H9 (cell line): ENCODE measurements around the gene TNRC18. TPM values are rescaled to one million over a fixed set of nuclear protein-coding genes. Genes with fewer than 3 reads are reported as not detected.

ENCODE experiments used
- DNase-seq: peaks from one replicate; pipeline ENCODE4 v3.0.0-alpha.2; 2017
- H2AFZ ChIP-seq: one replicate; pipeline ENCODE4 v1.6.1; 2013; ENCODE audit warnings: mild to moderate bottlenecking, low read length, control low read depth, moderate library complexity
- H2AK5ac ChIP-seq: 2 replicates; pipeline ENCODE4 v1.6.1; 2013; ENCODE audit warnings: low read length, control low read depth, mixed read lengths; ENCODE audit not compliant: insufficient read length
- H2BK120ac ChIP-seq: one replicate; pipeline ENCODE4 v1.6.1; 2013; ENCODE audit warnings: low read depth, mild to moderate bottlenecking, low read length, control low read depth, inconsistent platforms; ENCODE audit not compliant: poor library complexity, severe bottlenecking
- H2BK12ac ChIP-seq: 2 replicates; pipeline ENCODE4 v1.6.1; 2013; ENCODE audit warnings: low read length, control low read depth, mixed read lengths, low read depth; ENCODE audit not compliant: insufficient read length
- H2BK15ac ChIP-seq: 2 replicates; pipeline ENCODE4 v1.6.1; 2013; ENCODE audit warnings: low read depth, low read length, control low read depth
- H2BK20ac ChIP-seq: one replicate; pipeline ENCODE4 v1.6.1; 2013; ENCODE audit warnings: low read depth, mild to moderate bottlenecking, low read length, control low read depth, inconsistent platforms; ENCODE audit not compliant: poor library complexity, severe bottlenecking
- H2BK5ac ChIP-seq: 2 replicates; pipeline ENCODE4 v1.6.1; 2013; ENCODE audit warnings: low read length, control low read depth, mixed read lengths; ENCODE audit not compliant: insufficient read length
- H3K14ac ChIP-seq: 2 replicates; pipeline ENCODE4 v1.6.1; 2013; ENCODE audit warnings: low read length, control low read depth; ENCODE audit not compliant: insufficient read depth
- H3K18ac ChIP-seq: 2 replicates; pipeline ENCODE4 v1.6.1; 2013; ENCODE audit warnings: low read depth, mild to moderate bottlenecking, mixed read lengths, low read length, control low read depth; ENCODE audit not compliant: insufficient read length
- H3K23ac ChIP-seq: 2 replicates; pipeline ENCODE4 v1.6.1; 2013; ENCODE audit warnings: low read length, control low read depth, mixed read lengths, low read depth; ENCODE audit not compliant: insufficient read length
- H3K23me2 ChIP-seq: 2 replicates; pipeline ENCODE4 v1.6.1; 2013; ENCODE audit warnings: low read depth, mild to moderate bottlenecking, mixed read lengths, low read length, control low read depth; ENCODE audit not compliant: insufficient read length, poor library complexity, severe bottlenecking
- H3K27ac ChIP-seq: 2 replicates; pipeline ENCODE4 v1.5.1; 2013; ENCODE audit warnings: low read length, control low read depth, mixed read lengths, low read depth; ENCODE audit not compliant: insufficient read length
- H3K27me3 ChIP-seq: 2 replicates; pipeline ENCODE4 v1.6.1; 2013; ENCODE audit warnings: low read length, control low read depth, inconsistent platforms; ENCODE audit not compliant: insufficient read depth
- H3K4ac ChIP-seq: 2 replicates; pipeline ENCODE4 v1.6.1; 2013; ENCODE audit warnings: low read depth, mild to moderate bottlenecking, control low read depth, inconsistent platforms, low read length, moderate library complexity
- H3K4me1 ChIP-seq: 2 replicates; pipeline ENCODE4 v1.6.1; 2013; ENCODE audit warnings: low read length, control low read depth, inconsistent platforms; ENCODE audit not compliant: insufficient read depth
- H3K4me2 ChIP-seq: 2 replicates; pipeline ENCODE4 v1.6.1; 2013; ENCODE audit warnings: low read length, control low read depth, mixed read lengths; ENCODE audit not compliant: insufficient read length, insufficient read depth
- H3K56ac ChIP-seq: 2 replicates; pipeline ENCODE4 v1.6.1; 2013; ENCODE audit warnings: low read depth, mild to moderate bottlenecking, mixed read lengths, low read length, control low read depth; ENCODE audit not compliant: insufficient read length
- H3K79me1 ChIP-seq: 2 replicates; pipeline ENCODE4 v1.6.1; 2013; ENCODE audit warnings: low read depth, mild to moderate bottlenecking, moderate library complexity, low read length, control low read depth, inconsistent platforms; ENCODE audit not compliant: insufficient read depth, poor library complexity, severe bottlenecking
- H3K79me2 ChIP-seq: 2 replicates; pipeline ENCODE4 v1.6.1; 2013; ENCODE audit warnings: low read length, control low read depth, inconsistent platforms; ENCODE audit not compliant: insufficient read depth
- H3K9ac ChIP-seq: 2 replicates; pipeline ENCODE4 v1.6.1; 2013; ENCODE audit warnings: low read length, control low read depth, mixed read lengths; ENCODE audit not compliant: insufficient read length; ENCODE audit errors: extremely low read depth
- H3K9me3 ChIP-seq: one replicate; pipeline ENCODE4 v1.6.1; 2013; ENCODE audit warnings: low read depth, low read length, inconsistent platforms; ENCODE audit not compliant: control insufficient read depth
- H3T11ph ChIP-seq: one replicate; pipeline ENCODE4 v1.6.1; 2013; ENCODE audit warnings: mild to moderate bottlenecking, low read length, control low read depth, inconsistent platforms
- H4K20me1 ChIP-seq: one replicate; pipeline ENCODE4 v1.6.1; 2013; ENCODE audit not compliant: control insufficient read depth, insufficient read length, insufficient read depth
- H4K5ac ChIP-seq: 2 replicates; pipeline ENCODE4 v1.6.1; 2013; ENCODE audit warnings: low read depth, mild to moderate bottlenecking, mixed read lengths, low read length, control low read depth; ENCODE audit not compliant: insufficient read length
- H4K8ac ChIP-seq: replicated peaks from 2 replicates; pipeline ENCODE4 v1.6.1; 2013; ENCODE audit warnings: low read length, control low read depth, mixed read lengths, low read depth; ENCODE audit not compliant: insufficient read length
- H4K91ac ChIP-seq: 2 replicates; pipeline ENCODE4 v1.6.1; 2013; ENCODE audit warnings: low read depth, mild to moderate bottlenecking, moderate library complexity, mixed read lengths, low read length, control low read depth; ENCODE audit not compliant: insufficient read length
- H3K27ac Mint-ChIP-seq, 3 experiments: 2 replicates in 2 of 3; 3 replicates in 1 of 3; pipeline ENCODE4 v1.8.0; 2020 to 2021; ENCODE audit warnings: mixed read lengths in 3 of 3, mild to moderate bottlenecking in 1 of 3, moderate library complexity in 1 of 3
- H3K27me3 Mint-ChIP-seq: 2 replicates; pipeline ENCODE4 v1.8.0; 2021; ENCODE audit warnings: low read depth, mild to moderate bottlenecking, moderate library complexity, mixed read lengths
- H3K36me3 Mint-ChIP-seq, 3 experiments: 2 replicates in 2 of 3; 3 replicates in 1 of 3; pipeline ENCODE4 v1.8.0; 2020 to 2021; ENCODE audit warnings: low read depth in 3 of 3, mixed read lengths in 3 of 3; ENCODE audit not compliant: insufficient read depth in 1 of 3
- H3K4me1 Mint-ChIP-seq, 2 experiments: 2 replicates each; pipeline ENCODE4 v1.8.0; 2020; ENCODE audit warnings: mixed read lengths in 2 of 2
- H3K4me3 Mint-ChIP-seq, 2 experiments: 2 replicates in 1 of 2; 3 replicates in 1 of 2; pipeline ENCODE4 v1.8.0; 2020 to 2021; ENCODE audit warnings: mild to moderate bottlenecking in 2 of 2, mixed read lengths in 2 of 2, moderate library complexity in 1 of 2
- H3K9me3 Mint-ChIP-seq, 2 experiments: 2 replicates in 1 of 2; 3 replicates in 1 of 2; pipeline ENCODE4 v1.8.0; 2020; ENCODE audit warnings: mild to moderate bottlenecking in 2 of 2, mixed read lengths in 2 of 2, moderate library complexity in 1 of 2
- WGBS: extraction: QIAGEN DNeasy Blood & Tissue Kit; methylation state at CpG from one replicate; pipeline ENCODE4 v1.1.7; 2013; ENCODE audit warnings: missing lambda C conversion rate, low lambda C conversion rate, mixed read lengths; ENCODE audit not compliant: insufficient read length; ENCODE audit errors: extremely low coverage; 5-methylcytosine and 5-hydroxymethylcytosine counted together
- total RNA-seq: library from RNA; stranded (reverse); gene quantifications from 2 replicates; pipeline ENCODE4 v1.2.1, GENCODE V29; 2021
- TF ChIP-seq, protein P1 (sequence below): fragments of 200-600 bp; sonication (generic); conservative IDR thresholded peaks from 3 replicates; pipeline ENCODE4 v1.8.0; 2021; ENCODE audit warnings: antibody characterized with exemption, mild to moderate bottlenecking

TNRC18 gene
- total RNA-seq, 1 experiment from 2014 or later = 21.2 TPM

DNA sequence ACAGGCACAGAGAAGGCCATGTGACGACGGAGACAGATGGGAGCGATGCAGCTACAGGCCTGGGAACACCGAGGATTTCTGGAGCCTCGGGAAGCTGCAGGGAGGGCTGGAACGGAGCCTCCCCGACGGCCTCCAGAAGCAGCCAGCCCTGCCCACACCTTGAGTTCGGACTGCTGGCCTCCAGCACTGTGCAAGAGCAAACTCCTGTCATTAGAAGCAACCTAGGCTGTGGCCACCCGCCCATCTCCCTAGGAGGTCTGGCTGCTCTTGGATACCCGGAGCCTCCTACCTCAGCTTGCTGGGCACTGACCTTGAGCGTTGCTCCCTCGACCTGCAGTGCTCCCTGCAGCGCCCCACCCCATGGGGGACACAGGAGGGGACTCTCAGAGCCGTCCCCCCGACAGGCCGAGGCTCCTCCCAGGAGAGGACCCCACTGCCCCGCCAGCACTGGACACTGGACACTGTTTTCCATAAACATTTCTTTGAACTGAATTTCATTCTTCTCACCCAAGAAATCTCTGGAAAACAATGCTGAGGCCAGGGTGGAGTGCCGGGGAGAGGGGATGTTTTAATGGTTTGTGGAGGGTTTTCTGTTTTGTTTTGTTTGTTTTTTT is 22.5 kb upstream of the TNRC18 start:
- Mint-ChIP-seq H3K9me3 (no peaks in the 10 kb centered on the region), H3K27ac (no peak overlapping the region), H3K27me3 (peaks cover 18% of the 10 kb centered on the region), H3K4me1 (peaks cover 8 to 16% of the 10 kb centered on the region in 2 experiments), H3K4me3 (no peak overlapping the region; a peak in 1 of 5 replicates), H3K36me3 (no peaks in the 10 kb centered on the region)
- no peaks in the 10 kb centered on the region for H4K20me1 ChIP-seq
- H4K5ac ChIP-seq = no peak overlapping the region
- no peaks in the 10 kb centered on the region for H3K23me2 ChIP-seq
- H3K23ac ChIP-seq = no peak overlapping the region
- no peaks in the 10 kb centered on the region for H3K4me1 ChIP-seq
- no peak overlapping the region for H2BK120ac ChIP-seq
- H3K9ac ChIP-seq = no peak overlapping the region
- H3K14ac ChIP-seq = no peak overlapping the region; the same call in 1 of the 2 replicates
- H2BK12ac ChIP-seq = no peak overlapping the region
- H3K27ac ChIP-seq = no peak overlapping the region
- no peaks in the 10 kb centered on the region for H3K79me1 ChIP-seq
- no CpG with 5 or more reads among the region's 19 CpGs for WGBS
- no peaks in the 10 kb centered on the region for H3K27me3 ChIP-seq
- H3K4me2 ChIP-seq = no peak overlapping the region
- TF ChIP-seq, protein P1, sequence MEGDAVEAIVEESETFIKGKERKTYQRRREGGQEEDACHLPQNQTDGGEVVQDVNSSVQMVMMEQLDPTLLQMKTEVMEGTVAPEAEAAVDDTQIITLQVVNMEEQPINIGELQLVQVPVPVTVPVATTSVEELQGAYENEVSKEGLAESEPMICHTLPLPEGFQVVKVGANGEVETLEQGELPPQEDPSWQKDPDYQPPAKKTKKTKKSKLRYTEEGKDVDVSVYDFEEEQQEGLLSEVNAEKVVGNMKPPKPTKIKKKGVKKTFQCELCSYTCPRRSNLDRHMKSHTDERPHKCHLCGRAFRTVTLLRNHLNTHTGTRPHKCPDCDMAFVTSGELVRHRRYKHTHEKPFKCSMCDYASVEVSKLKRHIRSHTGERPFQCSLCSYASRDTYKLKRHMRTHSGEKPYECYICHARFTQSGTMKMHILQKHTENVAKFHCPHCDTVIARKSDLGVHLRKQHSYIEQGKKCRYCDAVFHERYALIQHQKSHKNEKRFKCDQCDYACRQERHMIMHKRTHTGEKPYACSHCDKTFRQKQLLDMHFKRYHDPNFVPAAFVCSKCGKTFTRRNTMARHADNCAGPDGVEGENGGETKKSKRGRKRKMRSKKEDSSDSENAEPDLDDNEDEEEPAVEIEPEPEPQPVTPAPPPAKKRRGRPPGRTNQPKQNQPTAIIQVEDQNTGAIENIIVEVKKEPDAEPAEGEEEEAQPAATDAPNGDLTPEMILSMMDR = no peak
- H3K18ac ChIP-seq = no peak overlapping the region
- no peak overlapping the region for H3K4ac ChIP-seq
- no peak overlapping the region for H2BK15ac ChIP-seq
- no peak overlapping the region for H4K91ac ChIP-seq
- H2BK20ac ChIP-seq = no peak overlapping the region
- H3K56ac ChIP-seq = no peak overlapping the region
- H2AK5ac ChIP-seq = no peak overlapping the region
- no peak overlapping the region for H2AFZ ChIP-seq
- H4K8ac ChIP-seq = no peak overlapping the region
- no peak overlapping the region for H2BK5ac ChIP-seq
- DNase-seq = no peak
- no peaks in the 10 kb centered on the region for H3K79me2 ChIP-seq
- H3T11ph ChIP-seq = no peak overlapping the region
- H3K9me3 ChIP-seq = no peaks in the 10 kb centered on the region
